ENCODE results near the gene CHST15. TPM values are rescaled to one million over a fixed set of nuclear protein-coding genes. Genes with fewer than 3 reads are reported as not detected.

Gene CHST15
- total and polyA plus RNA-seq, 2 of the 8 experiments (the other 6 are each of a cell fraction or from before 2014, with no cell fraction given) = 8.8 to 9.1 TPM

DNA sequence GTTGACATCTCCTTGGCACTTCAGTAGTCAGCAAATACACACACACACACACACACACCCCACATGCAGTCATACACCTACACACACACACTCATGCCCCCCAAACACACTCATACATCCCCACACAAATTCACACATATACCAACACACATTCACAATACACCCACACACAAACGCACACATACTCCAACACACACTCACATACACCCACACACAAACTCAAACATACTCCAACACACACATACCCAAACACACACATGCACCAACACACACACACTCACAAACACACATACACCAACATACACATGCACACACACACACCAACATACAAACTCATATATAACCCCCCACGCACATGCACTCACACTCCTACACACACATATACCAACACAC, 31.4 kb upstream of the CHST15 start:
- 97 to 100% methylated on average over 2 of the region's 2 CpGs for WGBS, 2 experiments (ENCODE audit: extremely low coverage in 1 of 2, insufficient coverage in 1 of 2, insufficient read length in 1 of 2, insufficient replicate concordance in 2 of 2, low coverage in 1 of 2, low lambda C conversion rate in 2 of 2, missing lambda C conversion rate in 1 of 2)
- Histone ChIP-seq H3K79me2 (ENCODE audit: control insufficient read depth in 1 of 2, insufficient read depth in 2 of 2, low read length in 2 of 2) (no peaks in the 10 kb centered on the region), H3K4me3 (ENCODE audit: extremely low read depth in 1 of 4, insufficient read depth in 2 of 4, low read depth in 3 of 4, low read length in 4 of 4) (no peak overlapping the region), H2AFZ (ENCODE audit: low read length) (no peak overlapping the region), H4K5ac (ENCODE audit: insufficient read length, low read depth, low read length) (no peak overlapping the region), H3K56ac (replicated peaks; ENCODE audit: insufficient read length, low read depth, low read length) (peak overlapping the region; percentile 96), H3K27ac (ENCODE audit: low read depth, low read length) (no peak overlapping the region), H4K91ac (replicated peaks; ENCODE audit: insufficient read length, low read length) (peak overlapping the region; percentile 46), H3K23me2 (ENCODE audit: low read depth, low read length) (peaks cover 22% of the 10 kb centered on the region; the same call in 1 of the 2 replicates), H2AK5ac (ENCODE audit: low read depth, low read length) (no peak overlapping the region), H3K23ac (ENCODE audit: insufficient read length) (no peak overlapping the region), H3K4me2 (ENCODE audit: insufficient read depth in 1 of 2, low read depth in 2 of 2, low read length in 2 of 2) (no peak overlapping the region), H4K8ac (ENCODE audit: extremely low read depth, insufficient read depth, low read length) (no peak overlapping the region), H2BK120ac (replicated peaks; ENCODE audit: low read depth, low read length) (no peak overlapping the region), H3K18ac (ENCODE audit: extremely low read depth, low read length) (no peak overlapping the region), H3K79me1 (ENCODE audit: low read depth, low read length) (no peaks in the 10 kb centered on the region), H3K27me3 (replicated peaks in 1 of 4; ENCODE audit: control insufficient read depth in 3 of 4, extremely low read depth in 1 of 4, insufficient read depth in 3 of 4, low read length in 3 of 4) (peaks cover 0 to 2% (median 0%) of the 10 kb centered on the region in 4 experiments; a peak in 1 of 7 replicates), H3K9me3 (ENCODE audit: insufficient read depth in 2 of 2, low read depth in 1 of 2, low read length in 1 of 2) (no peaks in the 10 kb centered on the region), H3K9ac (replicated peaks in 1 of 4; ENCODE audit: extremely low read depth in 1 of 4, low read depth in 3 of 4, low read length in 3 of 4) (no peak overlapping the region), H2BK12ac (ENCODE audit: low read depth, low read length) (no peak overlapping the region), H2BK5ac (ENCODE audit: low read depth, low read length) (no peak overlapping the region), H3K14ac (ENCODE audit: insufficient read length) (no peak overlapping the region), H4K20me1 (replicated peaks in 1 of 2; ENCODE audit: control insufficient read depth in 1 of 2, insufficient read depth in 2 of 2, low read length in 2 of 2) (peaks cover 0 to 16% of the 10 kb centered on the region in 2 experiments), H3K4ac (replicated peaks; ENCODE audit: insufficient read length, low read depth, low read length) (peak overlapping the region; percentile 87), H2BK15ac (ENCODE audit: low read length) (peak overlapping the region; percentile 61; the same call in 1 of the 2 replicates), H3K36me3 (ENCODE audit: control insufficient read depth in 2 of 4, insufficient read depth in 4 of 4, low read length in 3 of 4) (no peaks in the 10 kb centered on the region), H2BK20ac (ENCODE audit: low read length) (peak overlapping the region; percentile 83; the same call in 1 of the 2 replicates), H3K4me1 (replicated peaks in 1 of 4; ENCODE audit: control insufficient read depth in 3 of 4, insufficient read depth in 4 of 4, low read length in 3 of 4) (no peaks in the 10 kb centered on the region; a peak in 2 of 7 replicates)
- ChIA-PET CTCF (ENCODE audit: partially characterized antibody) (interaction anchor here (1.1 kb wide), 1 partner anchor 23 kb away, joined by 3 read pairs; no protein-coding TSS in a partner anchor), POLR2A (ENCODE audit: partially characterized antibody) (no interaction called here)
- FAIRE-seq (no peak), DNase-seq (ENCODE audit: low read depth in 1 of 2, low spot score in 2 of 2) (no peak)
- TF ChIP-seq POU5F1 (IDR thresholded peaks at IDR 0.05; ENCODE audit: low read depth, low read length) (no peak), CTBP2 (IDR thresholded peaks at IDR 0.05; ENCODE audit: borderline replicate concordance, insufficient read depth, insufficient read length, low read length) (no peak), ZNF274 (IDR thresholded peaks at IDR 0.05; ENCODE audit: borderline replicate concordance, extremely low read depth, low read length) (no peak), CHD2 (IDR thresholded peaks at IDR 0.05; ENCODE audit: low read length) (no peak), CHD1 (IDR thresholded peaks at IDR 0.05; ENCODE audit: low read depth, low read length) (no peak), BRCA1 (IDR thresholded peaks at IDR 0.05; ENCODE audit: low read depth, low read length) (no peak), TBP (IDR thresholded peaks at IDR 0.05; ENCODE audit: low read depth, low read length) (no peak), SAP30 (IDR thresholded peaks at IDR 0.05; ENCODE audit: insufficient read depth, insufficient replicate concordance, low read length) (no peak), NANOG (IDR thresholded peaks at IDR 0.05; ENCODE audit: insufficient read depth, low read depth, low read length, poor library complexity, severe bottlenecking) (no peak), JUN (IDR thresholded peaks at IDR 0.05; ENCODE audit: low read depth, low read length) (no peak), NRF1 (IDR thresholded peaks at IDR 0.05; ENCODE audit: low read depth, low read length) (no peak), BCL11A (IDR thresholded peaks at IDR 0.05; ENCODE audit: low read depth in 2 of 2, low read length in 2 of 2) (no peak), HDAC6 (IDR thresholded peaks at IDR 0.05; ENCODE audit: low read depth, low read length) (no peak), PHF8 (conservative IDR thresholded peaks at IDR 0.05; ENCODE audit: low read depth, low read length) (no peak)
